Brain microvascular endothelial cell (primary cell): ENCODE measurements around the gene PIGM.

Experiments used
- DNase-seq: peaks from one replicate; pipeline ENCODE4 v3.0.0-alpha.2; 2020
- H3K27ac ChIP-seq: fragments of 250-450 bp; sonication (Bioruptor Pico); 2 replicates; pipeline ENCODE4 v1.5.1; 2020; ENCODE audit warnings: mild to moderate bottlenecking, moderate library complexity
- H3K27me3 ChIP-seq: fragments of 250-450 bp; sonication (Bioruptor Pico); replicated peaks from 2 replicates; pipeline ENCODE4 v1.5.1; 2020; ENCODE audit warnings: mild to moderate bottlenecking
- H3K36me3 ChIP-seq: fragments of 250-450 bp; sonication (Bioruptor Pico); replicated peaks from 2 replicates; pipeline ENCODE4 v1.5.1; 2020; ENCODE audit warnings: mild to moderate bottlenecking
- H3K4me3 ChIP-seq: 2 replicates; pipeline ENCODE4 v1.5.1; 2011; ENCODE audit warnings: low read depth, mild to moderate bottlenecking, control low read depth, low read length, moderate library complexity
- CTCF ChIP-seq: IDR thresholded peaks from 2 replicates; pipeline ENCODE4 v1.5.1; 2011; ENCODE audit warnings: low read depth, mild to moderate bottlenecking, moderate library complexity, low read length, control low read depth, inconsistent platforms; ENCODE audit errors: missing control alignments
- in situ Hi-C: cut with HindIII; loops from 2 replicates; pipeline ENCODE4 v1.10.0; 2017; ENCODE audit warnings: low sequenced_read_pairs, low pct_ligation_motif_present

The PIGM gene

GRCh38 chr1:159988006-159988405, 43.8 kb downstream of the PIGM start:
- Histone ChIP-seq H3K27ac (no peak overlapping the region), H3K4me3 (no peak overlapping the region), H3K27me3 (peaks cover 4% of the 10 kb centered on the region), H3K36me3 (no peaks in the 10 kb centered on the region)
- DNase-seq, result no peak
- in situ Hi-C loops, result no loop called here
- no peak for TF ChIP-seq CTCF

GRCh38 chr1:159987186-159987585, 44.6 kb downstream of the PIGM start:
- no peak for TF ChIP-seq CTCF
- no peak for DNase-seq
- Histone ChIP-seq H3K27me3 (peaks cover 4% of the 10 kb centered on the region), H3K27ac (no peak overlapping the region), H3K36me3 (no peaks in the 10 kb centered on the region), H3K4me3 (no peak overlapping the region)
- in situ Hi-C loops, result no loop called here

- Histone ChIP-seq H3K4me3 (no peak overlapping the region), H3K27ac (no peak overlapping the region), H3K27me3 (peaks cover 4% of the 10 kb centered on the region), H3K36me3 (no peaks in the 10 kb centered on the region)
- TF ChIP-seq CTCF, result no peak
- no peak for DNase-seq
- in situ Hi-C loops, result no loop called here
These were observed 45.3 kb downstream of the PIGM start for GRCh38 chr1:159986531-159986930.

- no peak for DNase-seq
- Histone ChIP-seq H3K36me3 (no peaks in the 10 kb centered on the region), H3K27ac (no peak overlapping the region), H3K27me3 (peaks cover 4% of the 10 kb centered on the region), H3K4me3 (no peak overlapping the region)
- in situ Hi-C loops, result no loop called here
- TF ChIP-seq CTCF, result no peak
These were observed 45.7 kb downstream of the PIGM start for GRCh38 chr1:159986093-159986492.

GRCh38 chr1:159985473-159985872, 46.3 kb downstream of the PIGM start:
- peaks cover 4% of the 10 kb centered on the region for H3K27me3 ChIP-seq
- DNase-seq, result no peak
- H3K4me3 ChIP-seq, result no peak overlapping the region
- no peaks in the 10 kb centered on the region for H3K36me3 ChIP-seq
- in situ Hi-C loops, result no loop called here
- H3K27ac ChIP-seq, result no peak overlapping the region
- no peak for TF ChIP-seq CTCF

- no peak for DNase-seq
- H3K4me3 ChIP-seq, result no peak overlapping the region
- in situ Hi-C loops, result no loop called here
- no peak overlapping the region for H3K27ac ChIP-seq
- H3K27me3 ChIP-seq, result peaks cover 7% of the 10 kb centered on the region
- H3K36me3 ChIP-seq, result no peaks in the 10 kb centered on the region
- TF ChIP-seq CTCF, result no peak
These were observed 48.1 kb downstream of the PIGM start for GRCh38 chr1:159983681-159984080.
